ENCODE data around the gene THAP2. TPM values are rescaled to one million over a fixed set of nuclear protein-coding genes. Genes with fewer than 3 reads are reported as not detected.

THAP2 gene
- total and polyA plus RNA-seq, 2 donors (not counting 3 experiments of a cell fraction or from before 2014, with no cell fraction given) = 1.4 to 4.4 TPM

- Histone ChIP-seq H3K36me3 (ENCODE audit: control insufficient read depth in 2 of 2, extremely low read depth in 1 of 2, insufficient read depth in 2 of 2, low read length in 2 of 2) (peaks cover 13 to 42% of the 10 kb centered on the region in 2 experiments), H3K4me1 (ENCODE audit: control insufficient read depth, extremely low read depth, insufficient read depth, low read length) (no peaks in the 10 kb centered on the region), H3K9me1 (replicated peaks; ENCODE audit: control insufficient read depth, extremely low read depth, insufficient read depth, low read length) (no peaks in the 10 kb centered on the region), H3K4me2 (ENCODE audit: insufficient read depth, low read length) (no peak overlapping the region), H3K27me3 (ENCODE audit: control insufficient read depth in 2 of 2, insufficient read depth in 2 of 2, low read length in 2 of 2) (no peaks in the 10 kb centered on the region), H3K4me3 (replicated peaks in 1 of 3; ENCODE audit: insufficient read depth in 1 of 3, low read depth in 1 of 3, low read length in 3 of 3) (no peak overlapping the region), H3K79me2 (ENCODE audit: control insufficient read depth, insufficient read depth, low read length) (peaks cover 16% of the 10 kb centered on the region), H2AFZ (ENCODE audit: low read depth, low read length) (no peak overlapping the region), H3K27ac (ENCODE audit: insufficient read depth, low read depth, low read length) (no peak overlapping the region), H3K9ac (replicated peaks; ENCODE audit: extremely low read depth, insufficient read depth, low read length) (no peak overlapping the region), H4K20me1 (replicated peaks; ENCODE audit: control insufficient read depth, extremely low read depth, insufficient read depth, low read length) (no peaks in the 10 kb centered on the region), H3K9me3 (replicated peaks; ENCODE audit: control insufficient read depth, insufficient read depth, low read length) (no peaks in the 10 kb centered on the region)
- no peak for FAIRE-seq
- POLR2A ChIA-PET = no interaction called here
- intact Hi-C loops (cut with micrococcal nuclease) (no loop called here), dilution Hi-C loops (cut with MboI; ENCODE audit: extremely low pct_ligation_motif_present, low sequenced_read_pairs) (no loop called here)
- no peak for DNase-seq (ENCODE audit: low read depth, low spot score)
- BruUV-seq (replicated peaks) = no TSS peak
- TF ChIP-seq POLR2A (IDR thresholded peaks at IDR 0.05; ENCODE audit: low read depth, low read length) = no peak
- TF ChIP-seq GATA2 (IDR thresholded peaks at IDR 0.05; ENCODE audit: insufficient read depth, insufficient read length, low read depth, low read length) = no peak
- TF ChIP-seq MAX (IDR thresholded peaks at IDR 0.05; ENCODE audit: insufficient read depth, insufficient read length) = no peak
- CTCF ChIA-PET = no interaction called here
These were observed 22.7 kb upstream of the THAP2 start for GRCh38 chr12:71641390-71641789.

GRCh38 chr12:71642264-71642663, 21.8 kb upstream of the THAP2 start:
- intact Hi-C loops (cut with micrococcal nuclease) = no loop called here
- ChIA-PET POLR2A (no interaction called here), CTCF (interaction anchor here (0.6 to 1.2 kb wide), 2 partner anchors 12 to 204 kb away, joined by 3 to 9 read pairs; no protein-coding TSS in a partner anchor)
- H3K9me3 ChIP-seq (replicated peaks; ENCODE audit: control insufficient read depth, insufficient read depth, low read length) = no peaks in the 10 kb centered on the region
- DNase-seq (ENCODE audit: low read depth, low spot score) = no peak
- dilution Hi-C loops (cut with MboI; ENCODE audit: extremely low pct_ligation_motif_present, low sequenced_read_pairs) = no loop called here
- no peaks in the 10 kb centered on the region for H3K4me1 ChIP-seq (ENCODE audit: control insufficient read depth, extremely low read depth, insufficient read depth, low read length)
- H3K9ac ChIP-seq (replicated peaks; ENCODE audit: extremely low read depth, insufficient read depth, low read length) = no peak overlapping the region
- BruUV-seq (replicated peaks) = no TSS peak
- H3K79me2 ChIP-seq (ENCODE audit: control insufficient read depth, insufficient read depth, low read length) = peaks cover 23% of the 10 kb centered on the region
- peaks cover 13 to 41% of the 10 kb centered on the region in 2 experiments for H3K36me3 ChIP-seq (ENCODE audit: control insufficient read depth in 2 of 2, extremely low read depth in 1 of 2, insufficient read depth in 2 of 2, low read length in 2 of 2)
- TF ChIP-seq POLR2A (IDR thresholded peaks at IDR 0.05; ENCODE audit: low read depth, low read length) = no peak
- no peak for TF ChIP-seq GATA2 (IDR thresholded peaks at IDR 0.05; ENCODE audit: insufficient read depth, insufficient read length, low read depth, low read length)
- no peak for TF ChIP-seq CTCF (IDR thresholded peaks at IDR 0.05; ENCODE audit: extremely low read depth in 1 of 2, insufficient read depth in 1 of 2, low read depth in 1 of 2, low read length in 2 of 2)
- TF ChIP-seq EZH2 (IDR thresholded peaks at IDR 0.05; ENCODE audit: borderline replicate concordance, low read depth, low read length, severe bottlenecking) = no peak
- no peak for TF ChIP-seq MYC (IDR thresholded peaks at IDR 0.05; ENCODE audit: low read depth, low read length)
- no peak for TF ChIP-seq POLR2AphosphoS5 (IDR thresholded peaks at IDR 0.05; ENCODE audit: insufficient read depth, low read depth, low read length)
- H4K20me1 ChIP-seq (replicated peaks; ENCODE audit: control insufficient read depth, extremely low read depth, insufficient read depth, low read length) = no peaks in the 10 kb centered on the region
- no peak overlapping the region for H3K4me3 ChIP-seq (replicated peaks in 1 of 3; ENCODE audit: insufficient read depth in 1 of 3, low read depth in 1 of 3, low read length in 3 of 3)
- no peaks in the 10 kb centered on the region for H3K9me1 ChIP-seq (replicated peaks; ENCODE audit: control insufficient read depth, extremely low read depth, insufficient read depth, low read length)
- H2AFZ ChIP-seq (ENCODE audit: low read depth, low read length) = no peak overlapping the region
- no peak overlapping the region for H3K27ac ChIP-seq (ENCODE audit: insufficient read depth, low read depth, low read length)
- no peak overlapping the region for H3K4me2 ChIP-seq (ENCODE audit: insufficient read depth, low read length)
- no peak for FAIRE-seq
- no peaks in the 10 kb centered on the region for H3K27me3 ChIP-seq (ENCODE audit: control insufficient read depth in 2 of 2, insufficient read depth in 2 of 2, low read length in 2 of 2)

All from endothelial cell of umbilical vein (primary cell).